Prostate gland (tissue), 2 donors: ENCODE results near the gene CARD14. TPM values are rescaled to one million over a fixed set of nuclear protein-coding genes. Genes with fewer than 3 reads are reported as not detected.

ENCODE experiments used
- DNase-seq: peaks from one replicate; pipeline ENCODE4 v3.0.0-alpha.2; 2019; ENCODE audit warnings: low spot score
- H3K27ac ChIP-seq, 2 donors: fragments of 200-600 bp; sonication (generic); 2 replicates each; pipeline ENCODE4 v1.5.1; 2017 to 2019
- H3K27me3 ChIP-seq: fragments of 200-600 bp; sonication (generic); replicated peaks from 2 replicates; pipeline ENCODE4 v1.5.1; 2019; ENCODE audit not compliant: insufficient read depth
- H3K36me3 ChIP-seq, 2 donors: fragments of 200-600 bp; sonication (generic); 1 replicate in 1 of 2; 2 replicates in 1 of 2; pipeline versions ENCODE4 v1.5.1 to v1.8.1; 2017 to 2019
- H3K4me1 ChIP-seq: fragments of 200-600 bp; sonication (generic); replicated peaks from 2 replicates; pipeline ENCODE4 v1.5.1; 2019
- H3K4me3 ChIP-seq, 2 donors: fragments of 200-600 bp; sonication (generic); 2 replicates each; pipeline ENCODE4 v1.5.1; 2017 to 2019
- H3K9me3 ChIP-seq: fragments of 200-600 bp; sonication (generic); 2 replicates; pipeline ENCODE4 v1.5.1; 2017
- POLR2A ChIP-seq: fragments of 450-650 bp; IDR thresholded peaks from one replicate; pipeline ENCODE4 v1.6.1; 2016; ENCODE audit warnings: antibody characterized with exemption, mild to moderate bottlenecking
- POLR2AphosphoS5 ChIP-seq: sonication (generic); formaldehyde crosslinking; IDR thresholded peaks from one replicate; pipeline ENCODE4 v1.6.1; 2017; ENCODE audit warnings: antibody characterized with exemption
- WGBS: methylation state at CpG from one replicate; pipeline ENCODE4 v1.1.5; 2018; 5-methylcytosine and 5-hydroxymethylcytosine counted together
- intact Hi-C: fragments of 100-400 bp; cut with DNase I; formaldehyde crosslinking; loops from one replicate; pipeline ENCODE4 v1.14.2; 2022
- total RNA-seq, 2 donors: library from RNA; depleted of rRNA; stranded (reverse); fragments of >200 nt; gene quantifications; one replicate each; pipeline ENCODE4 v1.1.0, GENCODE V29; 2016
- TF ChIP-seq, protein P1 (sequence below), 4 experiments: fragments of 200-600 bp in 2 of 4; fragments of 450-650 bp in 2 of 4; sonication (generic) in 2 of 4; IDR thresholded peaks; 1 replicate in 3 of 4; 2 replicates in 1 of 4; pipeline ENCODE4 v1.5.1; 2016 to 2019; ENCODE audit warnings: antibody characterized with exemption in 4 of 4, mild to moderate bottlenecking in 2 of 4, moderate library complexity in 2 of 4

Gene CARD14
- total RNA-seq, 2 donors from 2014 or later = 10.2 to 27.3 TPM

DNA sequence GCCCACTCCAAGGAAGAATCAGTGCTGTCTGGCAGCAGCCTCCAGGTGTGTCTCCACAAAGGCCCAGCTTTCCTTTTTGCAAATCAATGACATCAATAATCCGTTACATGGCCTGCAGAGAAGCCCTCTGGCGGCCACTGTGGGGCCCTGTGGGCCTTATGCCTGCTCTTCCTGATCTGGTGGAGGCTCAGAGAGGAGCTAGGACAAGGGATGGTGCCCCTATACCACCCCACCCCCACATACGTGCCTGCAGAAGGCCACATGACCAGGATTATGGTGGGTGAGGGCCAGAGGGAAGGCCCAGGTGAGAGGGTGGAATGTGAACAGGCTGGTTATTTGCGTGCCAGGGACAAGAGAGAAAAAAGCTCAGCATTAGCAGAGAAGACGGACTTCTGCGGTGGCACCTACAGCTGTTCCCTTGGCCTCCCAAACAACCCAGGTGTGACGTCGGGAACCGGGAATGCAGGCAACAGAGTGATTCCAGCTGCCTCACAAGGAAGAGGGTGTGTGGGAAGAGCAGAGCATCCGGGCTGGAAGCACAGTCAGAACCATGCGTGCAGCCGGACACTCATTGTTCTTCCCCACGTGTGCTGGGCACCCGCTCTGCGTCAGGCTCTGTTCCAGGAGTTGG lies 45.4 kb upstream of the CARD14 start:
- WGBS = 26% methylated on average over 15 of the region's 15 CpGs
- H3K4me3 ChIP-seq = no peak overlapping the region
- intact Hi-C loops = no loop called here

DNA sequence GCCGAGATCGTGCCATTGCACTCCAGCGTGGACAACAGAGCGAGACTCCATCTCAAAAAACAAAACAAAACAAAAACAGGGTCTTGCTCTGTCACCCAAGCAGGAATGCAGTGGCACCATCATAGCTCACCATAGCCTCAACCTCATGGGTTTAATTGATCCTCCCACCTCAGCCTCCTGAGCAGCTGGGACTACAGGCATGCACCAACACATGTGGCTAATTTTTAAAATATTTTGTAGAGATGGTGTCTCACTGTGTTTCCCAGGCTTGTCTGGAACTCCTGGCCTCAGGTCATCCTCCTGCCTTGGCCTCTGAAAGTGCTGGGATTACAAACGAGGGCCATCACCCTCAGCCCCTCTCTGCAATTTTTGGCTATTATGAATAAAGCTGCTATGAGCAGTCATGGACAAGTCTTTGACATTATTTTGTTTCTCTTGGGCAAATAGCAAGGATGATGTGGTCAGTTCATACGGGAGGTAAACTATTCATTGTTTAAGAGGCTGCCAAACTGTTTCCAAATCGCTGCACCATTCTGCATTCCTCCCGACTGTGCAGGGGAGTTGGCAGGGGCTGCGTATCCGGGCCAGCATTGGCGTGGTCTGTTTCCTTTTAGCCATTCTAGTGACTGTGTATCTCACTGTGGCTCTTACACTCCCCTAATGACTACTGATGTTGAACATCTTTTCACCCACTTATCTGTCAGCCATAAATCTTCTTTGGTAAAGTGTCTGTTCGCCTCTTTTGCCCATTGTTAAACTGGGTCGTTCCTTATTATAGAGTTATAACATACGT lies 44.0 kb upstream of the CARD14 start:
- Histone ChIP-seq H3K4me1 (peaks cover 3% of the 10 kb centered on the region), H3K27ac (no peak overlapping the region), H3K27me3 (no peaks in the 10 kb centered on the region), H3K36me3 (no peaks in the 10 kb centered on the region), H3K4me3 (no peak overlapping the region), H3K9me3 (no peaks in the 10 kb centered on the region)
- intact Hi-C loops = no loop called here
- 49% methylated on average over 14 of the region's 14 CpGs for WGBS
- TF ChIP-seq POLR2AphosphoS5 = peak; percentile 42
- no peak for TF ChIP-seq POLR2A
- TF ChIP-seq, protein P1, sequence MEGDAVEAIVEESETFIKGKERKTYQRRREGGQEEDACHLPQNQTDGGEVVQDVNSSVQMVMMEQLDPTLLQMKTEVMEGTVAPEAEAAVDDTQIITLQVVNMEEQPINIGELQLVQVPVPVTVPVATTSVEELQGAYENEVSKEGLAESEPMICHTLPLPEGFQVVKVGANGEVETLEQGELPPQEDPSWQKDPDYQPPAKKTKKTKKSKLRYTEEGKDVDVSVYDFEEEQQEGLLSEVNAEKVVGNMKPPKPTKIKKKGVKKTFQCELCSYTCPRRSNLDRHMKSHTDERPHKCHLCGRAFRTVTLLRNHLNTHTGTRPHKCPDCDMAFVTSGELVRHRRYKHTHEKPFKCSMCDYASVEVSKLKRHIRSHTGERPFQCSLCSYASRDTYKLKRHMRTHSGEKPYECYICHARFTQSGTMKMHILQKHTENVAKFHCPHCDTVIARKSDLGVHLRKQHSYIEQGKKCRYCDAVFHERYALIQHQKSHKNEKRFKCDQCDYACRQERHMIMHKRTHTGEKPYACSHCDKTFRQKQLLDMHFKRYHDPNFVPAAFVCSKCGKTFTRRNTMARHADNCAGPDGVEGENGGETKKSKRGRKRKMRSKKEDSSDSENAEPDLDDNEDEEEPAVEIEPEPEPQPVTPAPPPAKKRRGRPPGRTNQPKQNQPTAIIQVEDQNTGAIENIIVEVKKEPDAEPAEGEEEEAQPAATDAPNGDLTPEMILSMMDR (IDR thresholded peaks at IDR 0.05) = no peak
- no peak for DNase-seq

More for the DNA sequence above, 45.4 kb upstream of the CARD14 start:
- Histone ChIP-seq H3K4me1 (peaks cover under 1% of the 10 kb centered on the region), H3K27me3 (no peaks in the 10 kb centered on the region), H3K27ac (peak overlapping the region; percentile 50), H3K36me3 (no peaks in the 10 kb centered on the region), H3K9me3 (no peaks in the 10 kb centered on the region)
- peak; percentile 57 for TF ChIP-seq POLR2AphosphoS5
- TF ChIP-seq, protein P1 (IDR thresholded peaks at IDR 0.05) = peak in 2 of 4 experiments; percentile 26 to 38
- no peak for TF ChIP-seq POLR2A
- peak; percentile 60 for DNase-seq

DNA sequence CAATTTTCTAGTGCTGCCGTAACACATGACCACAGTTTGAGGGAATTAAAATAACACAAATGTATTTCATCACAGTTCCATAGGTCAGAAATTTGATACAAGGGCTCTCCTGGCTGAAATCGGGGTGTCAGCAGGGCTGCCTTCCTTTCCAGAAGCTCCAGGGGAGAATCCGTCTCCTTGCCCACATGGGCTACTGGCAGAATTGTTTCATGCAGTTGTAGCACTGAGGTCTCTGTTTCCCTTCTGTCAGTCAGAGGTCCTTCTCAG lies 43.4 kb upstream of the CARD14 start:
- H3K36me3 ChIP-seq = no peaks in the 10 kb centered on the region
- H3K27ac ChIP-seq = no peak overlapping the region
- no peak overlapping the region for H3K4me3 ChIP-seq
- 80% methylated on average over 3 of the region's 3 CpGs for WGBS
- TF ChIP-seq POLR2A = no peak
- TF ChIP-seq POLR2AphosphoS5 = no peak
- TF ChIP-seq, protein P1 (IDR thresholded peaks at IDR 0.05) = no peak
- DNase-seq = no peak
- no peaks in the 10 kb centered on the region for H3K9me3 ChIP-seq
- intact Hi-C loops = no loop called here
- H3K27me3 ChIP-seq = no peaks in the 10 kb centered on the region
- peaks cover 3% of the 10 kb centered on the region for H3K4me1 ChIP-seq

DNA sequence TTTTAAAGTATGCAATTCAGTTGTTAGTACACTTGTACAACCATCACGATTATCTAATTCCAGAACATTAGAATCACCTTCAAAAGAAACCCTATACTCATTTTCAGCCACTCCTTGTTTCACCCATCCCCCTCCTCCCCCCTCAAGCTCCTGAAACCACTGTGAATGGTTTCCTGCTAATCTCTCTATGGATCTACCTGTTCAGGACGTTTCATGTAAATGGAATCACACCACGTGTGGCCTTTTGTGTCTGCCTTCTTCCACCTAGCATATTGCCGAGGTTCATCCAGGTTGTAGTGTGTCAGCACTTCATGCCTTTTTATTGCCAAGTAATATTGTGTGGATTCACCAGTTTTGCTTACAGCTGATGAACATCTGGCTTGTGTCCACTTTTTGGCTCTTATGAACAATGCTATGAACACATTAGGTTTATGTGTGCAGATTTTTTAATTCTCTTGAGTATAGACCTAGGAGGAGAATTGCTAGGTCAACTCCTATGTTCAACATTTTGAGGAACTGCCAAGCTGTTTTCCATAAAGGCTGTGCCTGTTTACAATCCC lies 40.7 kb upstream of the CARD14 start:
- TF ChIP-seq POLR2AphosphoS5 (no peak), POLR2A (no peak)
- TF ChIP-seq, protein P1 (IDR thresholded peaks at IDR 0.05) = no peak
- no peaks in the 10 kb centered on the region for H3K9me3 ChIP-seq
- no peak overlapping the region for H3K4me3 ChIP-seq
- no peak for DNase-seq
- no peak overlapping the region for H3K27ac ChIP-seq
- H3K4me1 ChIP-seq = peaks cover 3% of the 10 kb centered on the region
- no peaks in the 10 kb centered on the region for H3K36me3 ChIP-seq
- WGBS = 23% methylated on average over 4 of the region's 4 CpGs
- intact Hi-C loops = no loop called here
- H3K27me3 ChIP-seq = no peaks in the 10 kb centered on the region
